HG03565 (cell line): ENCODE data around the gene PRXL2A.
"Not testable (repeated sequence)": the region's sequence is repeated elsewhere in the genome, so short reads cannot be mapped to it uniquely, and the experiment has no call there.

Experiments used
- ATAC-seq: cut with Tn5 transposase; IDR thresholded peaks from one replicate; pipeline ENCODE4 v1.9.1; 2021; ENCODE audit warnings: mild to moderate bottlenecking, moderate library complexity; ENCODE audit not compliant: unreplicated experiment

The PRXL2A gene

DNA sequence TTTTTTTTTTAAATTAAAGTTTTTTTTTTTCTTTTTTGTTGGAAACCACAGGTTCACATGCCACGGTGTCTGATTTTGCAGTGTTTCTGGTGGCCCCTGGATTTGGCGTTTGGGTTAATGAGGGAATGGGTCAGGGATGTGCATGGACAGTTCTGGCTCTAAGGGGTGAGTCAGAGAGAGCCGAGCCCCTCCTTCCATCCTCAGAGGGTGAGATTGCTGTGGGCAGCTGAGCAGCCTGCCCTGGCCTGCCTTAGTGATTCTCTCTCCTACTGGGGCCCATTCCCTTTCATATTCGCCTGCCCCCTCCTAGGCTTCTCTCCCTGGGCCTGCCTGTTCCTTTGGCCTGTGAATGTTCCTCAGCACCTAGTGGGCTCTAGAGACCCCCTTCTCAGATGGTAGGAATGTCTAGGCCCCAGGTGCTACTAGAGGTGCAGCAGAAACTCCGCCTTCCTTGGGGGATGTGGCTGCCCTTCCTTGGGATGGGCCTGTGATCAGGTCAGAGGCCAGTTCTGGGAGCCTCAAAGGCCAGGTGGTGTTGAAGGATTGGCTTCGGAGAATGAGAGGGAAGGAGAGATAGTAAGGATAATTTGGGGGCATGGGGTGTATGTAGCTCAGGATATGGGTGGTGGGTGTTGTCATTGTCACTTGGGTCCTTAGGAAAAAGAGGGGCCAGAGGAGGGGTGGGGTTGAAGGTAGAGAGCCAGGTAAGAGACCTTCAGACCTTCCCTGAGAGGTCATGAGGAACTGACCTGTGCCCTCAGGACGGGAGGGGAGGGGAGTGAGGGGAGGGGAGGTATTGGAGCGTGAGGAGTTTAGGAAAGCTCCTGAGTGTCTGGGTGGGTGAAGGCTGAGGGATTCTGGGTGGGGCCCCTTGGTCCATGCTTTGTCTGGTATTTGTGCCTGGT, 65.6 kb downstream of the PRXL2A start:
- no peak for ATAC-seq

DNA sequence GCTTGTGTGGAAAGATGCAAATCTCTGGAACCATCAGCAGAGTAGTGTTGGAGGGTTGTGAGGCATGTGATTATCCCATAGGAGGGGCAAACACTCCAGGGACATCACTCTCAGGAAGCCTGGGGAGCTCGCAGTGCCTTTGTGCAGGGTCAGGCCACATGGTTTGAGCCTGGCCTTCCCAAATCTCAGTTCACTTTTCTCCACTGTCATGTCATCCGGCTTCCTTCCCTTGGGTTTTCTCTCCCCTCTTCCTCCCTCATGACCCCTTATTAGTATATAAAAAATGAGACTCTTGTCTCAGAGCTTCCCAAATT, 66.2 kb downstream of the PRXL2A start:
- ATAC-seq = no peak

GRCh38 chr10:80474941-80475340, 66.6 kb downstream of the PRXL2A start:
- ATAC-seq = no peak

DNA sequence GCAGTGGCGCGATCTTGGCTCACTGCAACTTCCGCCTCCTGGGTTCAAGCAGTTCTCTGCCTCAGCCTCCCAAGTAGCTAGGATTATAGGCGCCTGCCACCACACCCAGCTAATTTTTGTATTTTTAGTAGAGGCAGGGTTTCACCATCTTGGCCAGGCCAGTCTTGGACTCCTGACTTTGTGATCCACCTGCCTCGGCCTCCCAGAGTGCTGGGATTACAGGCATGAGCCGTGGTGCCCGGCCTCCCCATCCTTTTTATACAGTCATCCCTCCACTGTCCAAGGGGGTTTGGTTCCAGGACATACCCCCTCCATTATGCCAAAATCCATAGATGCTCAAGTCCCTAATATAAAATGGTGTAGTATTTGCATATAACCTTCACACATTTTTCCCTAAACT, 67.3 kb downstream of the PRXL2A start:
- not testable (repeated sequence) for ATAC-seq

DNA sequence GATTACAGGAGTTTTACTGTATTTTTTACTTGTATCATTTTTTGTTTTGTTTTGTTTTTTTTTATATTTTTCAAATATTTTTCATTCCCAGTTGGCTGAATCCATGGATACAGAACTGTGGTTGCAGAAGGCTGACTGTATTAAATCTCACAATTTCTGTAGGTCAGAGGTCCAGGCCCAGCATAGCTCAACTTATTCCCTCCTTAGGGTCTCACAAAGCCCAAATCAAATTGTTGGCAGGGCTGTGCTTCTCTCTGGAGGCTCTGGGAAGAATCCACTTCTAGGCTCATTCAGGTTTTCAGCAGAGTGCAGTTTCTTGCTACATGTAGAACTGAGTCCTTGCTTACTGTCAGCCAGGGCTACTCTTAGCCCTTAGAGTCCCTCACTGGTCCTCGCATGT, 68.3 kb downstream of the PRXL2A start:
- ATAC-seq = no peak

DNA sequence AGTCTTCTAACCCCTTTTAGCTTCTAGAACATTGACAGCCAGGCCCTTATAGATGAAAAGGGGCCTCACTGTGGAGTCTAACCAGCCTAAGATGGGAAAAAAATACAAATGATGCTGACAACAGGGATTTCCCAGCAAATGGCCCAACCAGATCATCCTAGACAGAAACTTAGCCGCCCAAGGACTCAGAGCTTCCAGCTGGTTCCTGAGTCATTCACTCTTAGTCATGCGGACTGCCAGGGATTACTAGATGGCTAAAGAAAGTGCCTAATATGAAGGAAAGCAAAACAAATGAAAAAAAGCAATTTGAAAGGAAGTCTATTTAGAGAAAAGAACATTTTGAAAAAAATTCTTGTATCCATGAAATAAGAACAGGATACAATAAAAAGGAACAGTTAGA, 69.5 kb downstream of the PRXL2A start:
- no peak for ATAC-seq

- not testable (repeated sequence) for ATAC-seq
Measured at GRCh38 chr10:80480373-80480772, 72.0 kb downstream of the PRXL2A start.

DNA sequence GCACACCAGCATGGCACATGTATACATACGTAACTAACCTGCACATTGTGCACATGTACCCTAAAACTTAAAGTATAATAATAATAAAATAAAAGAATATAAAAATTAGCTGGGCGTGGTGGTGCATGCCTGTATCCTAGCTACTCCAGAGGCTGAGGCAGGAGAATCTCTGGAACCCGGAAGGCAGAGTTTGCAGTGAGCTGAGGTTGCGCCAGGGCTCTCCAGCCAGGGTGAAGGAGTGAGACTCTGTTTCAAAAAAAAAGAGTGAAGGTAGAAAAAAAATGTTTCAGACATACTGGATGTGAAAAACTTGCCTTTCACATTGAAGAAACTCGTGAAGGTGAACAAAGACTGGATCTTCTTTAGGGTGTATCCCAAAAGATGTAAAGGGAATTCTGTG, 72.5 kb downstream of the PRXL2A start:
- ATAC-seq = no peak

DNA sequence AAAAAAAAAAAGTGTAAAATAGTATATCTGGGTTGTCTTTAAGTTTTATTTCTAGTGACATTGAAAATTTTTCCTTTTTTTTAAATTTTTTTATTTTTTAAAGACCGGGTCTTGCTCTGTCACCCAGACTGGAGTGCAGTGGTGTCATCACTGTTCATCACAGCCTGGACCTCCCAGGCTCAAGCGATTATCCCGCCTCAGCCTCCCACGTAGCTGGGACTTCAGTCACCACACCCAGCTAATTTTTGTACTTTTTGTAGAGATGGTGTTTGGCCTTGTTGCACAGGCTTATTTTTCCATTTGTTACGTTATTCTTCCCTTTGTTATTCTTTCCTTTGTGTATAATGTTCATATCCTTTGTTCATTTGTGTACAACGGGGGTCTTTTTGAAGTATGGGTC, 75.9 kb downstream of the PRXL2A start:
- no peak for ATAC-seq

- ATAC-seq = no peak
Measured at GRCh38 chr10:80484676-80485075, 76.3 kb downstream of the PRXL2A start.

- no peak for ATAC-seq
Measured at GRCh38 chr10:80485076-80485945, 77.0 kb downstream of the PRXL2A start.

DNA sequence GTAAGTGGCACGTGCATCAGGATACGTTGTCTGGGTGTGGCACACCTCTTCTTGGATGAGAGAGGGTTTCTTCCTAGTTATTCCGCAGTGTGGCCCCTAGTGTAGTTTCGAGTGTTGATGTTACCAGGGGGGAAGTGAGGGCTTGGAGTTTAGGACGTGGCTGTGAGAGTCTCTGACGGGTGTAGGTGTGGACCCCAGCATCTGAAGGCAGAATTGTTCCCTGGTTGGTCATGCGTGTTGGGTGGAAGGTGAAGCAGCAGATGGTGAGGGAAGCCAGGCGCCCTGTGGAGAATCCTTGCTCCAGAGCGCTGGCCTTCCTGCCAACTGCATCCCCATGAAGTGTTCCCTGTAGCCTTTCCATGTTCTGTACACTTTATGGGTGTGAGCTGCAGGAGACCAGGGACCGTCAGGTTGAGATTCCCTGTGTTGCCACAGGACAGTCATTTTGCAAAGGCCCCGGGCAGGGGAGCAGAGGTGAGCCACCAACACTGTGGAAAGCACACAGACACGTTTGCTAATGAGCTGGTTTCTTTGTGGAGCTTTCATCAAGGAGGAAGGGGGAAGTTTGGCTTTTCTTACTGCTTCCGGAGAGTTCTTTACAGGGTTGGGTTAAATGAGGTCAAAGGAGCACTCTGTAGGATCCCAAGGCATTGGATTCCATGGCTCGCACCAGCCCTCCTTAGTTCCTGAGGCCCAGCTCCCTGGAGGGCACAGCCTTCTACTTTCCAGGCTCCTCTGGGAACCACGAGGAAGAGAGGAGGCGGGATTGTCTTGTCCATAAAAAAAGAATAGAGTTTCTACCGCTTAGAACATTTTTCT, 77.8 kb downstream of the PRXL2A start:
- no peak for ATAC-seq
